ENCODE results near the gene PSMD13.
A peak's percentile ranks its signal among the peaks of the same experiment; 100 is the strongest.

PSMD13 gene

GRCh38 chr11:244376-244775 is 7.6 kb downstream of the PSMD13 start:
- no peak for TF ChIP-seq ZFX (IDR thresholded peaks at IDR 0.05; ENCODE audit: borderline replicate concordance)
- TF ChIP-seq CTCF (IDR thresholded peaks at IDR 0.05), result no peak
- no peak overlapping the region for H3K27ac ChIP-seq

GRCh38 chr11:249062-249461 is 12.3 kb downstream of the PSMD13 start:
- H3K27ac ChIP-seq, result no peak overlapping the region
- TF ChIP-seq CTCF (IDR thresholded peaks at IDR 0.05) (no peak), ZFX (IDR thresholded peaks at IDR 0.05; ENCODE audit: borderline replicate concordance) (no peak)

GRCh38 chr11:250274-250673 is 13.5 kb downstream of the PSMD13 start:
- no peak for TF ChIP-seq CTCF (IDR thresholded peaks at IDR 0.05)
- no peak overlapping the region for H3K27ac ChIP-seq

- TF ChIP-seq ZFX (IDR thresholded peaks at IDR 0.05; ENCODE audit: borderline replicate concordance), result no peak
- peak; percentile 82 for TF ChIP-seq CTCF (IDR thresholded peaks at IDR 0.05)
- no peak overlapping the region for H3K27ac ChIP-seq
Observed at GRCh38 chr11:250740-251299, 14.0 kb downstream of the PSMD13 start.

GRCh38 chr11:251550-251949 is 14.8 kb downstream of the PSMD13 start:
- TF ChIP-seq CTCF (IDR thresholded peaks at IDR 0.05) (no peak), ZFX (IDR thresholded peaks at IDR 0.05; ENCODE audit: borderline replicate concordance) (no peak)
- no peak overlapping the region for H3K27ac ChIP-seq

- H3K27ac ChIP-seq, result no peak overlapping the region
Observed at GRCh38 chr11:252666-253065, 15.9 kb downstream of the PSMD13 start.

GRCh38 chr11:253160-253885 is 16.5 kb downstream of the PSMD13 start:
- TF ChIP-seq CTCF (IDR thresholded peaks at IDR 0.05) (no peak), ZFX (IDR thresholded peaks at IDR 0.05; ENCODE audit: borderline replicate concordance) (no peak)
- H3K27ac ChIP-seq, result no peak overlapping the region

More at GRCh38 chr11:252666-253065, 15.9 kb downstream of the PSMD13 start:
- TF ChIP-seq ZFX (IDR thresholded peaks at IDR 0.05; ENCODE audit: borderline replicate concordance), result no peak
